A673 (cell line): ENCODE results near the gene FOXF2.

Experiments
- EZH2 ChIP-seq: fragments of 200-600 bp; sonication (generic); IDR thresholded peaks from 2 replicates; pipeline ENCODE4 v1.6.1; 2017; ENCODE audit warnings: borderline replicate concordance, low read depth, mild to moderate bottlenecking, mixed read lengths, antibody characterized with exemption, low read length; ENCODE audit not compliant: poor library complexity, severe bottlenecking
- TF ChIP-seq, protein P1 (sequence below): fragments of 300-800, 200-600 bp; sonication (generic); conservative IDR thresholded peaks from 2 replicates; pipeline ENCODE4 v1.5.1; 2017; ENCODE audit warnings: low read depth, mild to moderate bottlenecking, antibody characterized with exemption, low read length, moderate library complexity, mixed read lengths

DNA sequence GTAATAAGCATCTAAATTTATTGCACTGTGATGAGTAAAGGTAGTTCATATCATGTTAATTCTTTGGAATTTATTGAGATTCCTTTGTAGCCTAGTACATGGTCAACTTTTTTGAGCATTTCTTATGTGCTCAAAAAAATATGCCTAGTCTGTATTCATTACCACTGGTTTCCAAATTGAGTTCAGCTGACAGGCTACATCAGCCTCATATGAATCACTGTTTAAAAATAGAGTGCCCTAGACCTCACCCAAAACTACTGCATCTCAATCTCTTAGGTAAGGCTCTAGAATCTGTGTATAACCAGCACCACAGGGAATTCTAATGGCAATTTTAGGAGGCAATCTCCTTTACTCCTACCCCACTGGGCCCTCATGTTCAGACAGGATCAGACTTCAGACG is 16.7 kb upstream of the FOXF2 start:
- TF ChIP-seq, protein P1, sequence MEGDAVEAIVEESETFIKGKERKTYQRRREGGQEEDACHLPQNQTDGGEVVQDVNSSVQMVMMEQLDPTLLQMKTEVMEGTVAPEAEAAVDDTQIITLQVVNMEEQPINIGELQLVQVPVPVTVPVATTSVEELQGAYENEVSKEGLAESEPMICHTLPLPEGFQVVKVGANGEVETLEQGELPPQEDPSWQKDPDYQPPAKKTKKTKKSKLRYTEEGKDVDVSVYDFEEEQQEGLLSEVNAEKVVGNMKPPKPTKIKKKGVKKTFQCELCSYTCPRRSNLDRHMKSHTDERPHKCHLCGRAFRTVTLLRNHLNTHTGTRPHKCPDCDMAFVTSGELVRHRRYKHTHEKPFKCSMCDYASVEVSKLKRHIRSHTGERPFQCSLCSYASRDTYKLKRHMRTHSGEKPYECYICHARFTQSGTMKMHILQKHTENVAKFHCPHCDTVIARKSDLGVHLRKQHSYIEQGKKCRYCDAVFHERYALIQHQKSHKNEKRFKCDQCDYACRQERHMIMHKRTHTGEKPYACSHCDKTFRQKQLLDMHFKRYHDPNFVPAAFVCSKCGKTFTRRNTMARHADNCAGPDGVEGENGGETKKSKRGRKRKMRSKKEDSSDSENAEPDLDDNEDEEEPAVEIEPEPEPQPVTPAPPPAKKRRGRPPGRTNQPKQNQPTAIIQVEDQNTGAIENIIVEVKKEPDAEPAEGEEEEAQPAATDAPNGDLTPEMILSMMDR = no peak
- no peak for TF ChIP-seq EZH2
